ENCODE data around the gene DLGAP3. TPM values are rescaled to one million over a fixed set of nuclear protein-coding genes. Genes with fewer than 3 reads are reported as not detected.
"Not testable (repeated sequence)": the region's sequence is repeated elsewhere in the genome, so short reads cannot be mapped to it uniquely, and the experiment has no call there.

The DLGAP3 gene
- total RNA-seq, 1 experiment from 2014 or later: 7.3 TPM

- H3K27ac ChIP-seq (ENCODE audit: insufficient read length, low read depth, low read length): no peak overlapping the region
- H3K4me1 ChIP-seq (ENCODE audit: insufficient read depth, low read length): no peaks in the 10 kb centered on the region
- H4K5ac ChIP-seq (ENCODE audit: insufficient read length, low read depth, low read length): no peak overlapping the region
- H3K4me1 Mint-ChIP-seq: peaks cover 5% of the 10 kb centered on the region in 2 experiments
- no CpG with 5 or more reads among the region's 6 CpGs for WGBS (ENCODE audit: extremely low coverage, insufficient read length, low lambda C conversion rate)
- H4K20me1 ChIP-seq (ENCODE audit: control insufficient read depth, insufficient read depth, insufficient read length): no peaks in the 10 kb centered on the region
- H3K18ac ChIP-seq (ENCODE audit: insufficient read length, low read depth, low read length): no peak overlapping the region
- H3K27ac Mint-ChIP-seq: no peak overlapping the region
- no peak overlapping the region for H2AFZ ChIP-seq (ENCODE audit: low read length)
- no peak overlapping the region for H2AK5ac ChIP-seq (ENCODE audit: insufficient read length, low read length)
- no peak overlapping the region for H3K56ac ChIP-seq (ENCODE audit: insufficient read length, low read depth, low read length)
- no peak overlapping the region for H3T11ph ChIP-seq (ENCODE audit: low read length)
- peaks cover 7 to 12% of the 10 kb centered on the region in 2 experiments for H3K9me3 Mint-ChIP-seq
- no peak for TF ChIP-seq CTCF (conservative IDR thresholded peaks at IDR 0.05)
- no peaks in the 10 kb centered on the region for H3K9me3 ChIP-seq (ENCODE audit: control insufficient read depth, low read depth, low read length)
- H3K4me3 Mint-ChIP-seq: no peak overlapping the region
- H2BK5ac ChIP-seq (ENCODE audit: insufficient read length, low read length): no peak overlapping the region
- peaks cover 3 to 6% (median 4%) of the 10 kb centered on the region in 3 experiments; a peak in 6 of 7 replicates for H3K36me3 Mint-ChIP-seq (ENCODE audit: insufficient read depth in 1 of 3, low read depth in 3 of 3)
- no peak overlapping the region for H4K91ac ChIP-seq (ENCODE audit: insufficient read length, low read depth, low read length)
- H3K79me2 ChIP-seq (ENCODE audit: insufficient read depth, low read length): no peaks in the 10 kb centered on the region
- DNase-seq: no peak
- no peak overlapping the region for H3K23ac ChIP-seq (ENCODE audit: insufficient read length, low read depth, low read length)
- H3K4ac ChIP-seq (ENCODE audit: low read depth, low read length): no peak overlapping the region
- H2BK120ac ChIP-seq (ENCODE audit: low read depth, low read length, poor library complexity, severe bottlenecking): no peak overlapping the region
- no peak overlapping the region for H2BK12ac ChIP-seq (ENCODE audit: insufficient read length, low read depth, low read length)
- no peak overlapping the region for H2BK15ac ChIP-seq (ENCODE audit: low read depth, low read length)
- peaks cover 6% of the 10 kb centered on the region; the same call in 1 of the 2 replicates for H3K27me3 Mint-ChIP-seq (ENCODE audit: low read depth)
- H3K27me3 ChIP-seq (ENCODE audit: insufficient read depth, low read length): no peaks in the 10 kb centered on the region
- no peak overlapping the region for H3K9ac ChIP-seq (ENCODE audit: extremely low read depth, insufficient read length, low read length)
- H3K14ac ChIP-seq (ENCODE audit: insufficient read depth, low read length): no peak overlapping the region
- no peak overlapping the region for H2BK20ac ChIP-seq (ENCODE audit: low read depth, low read length, poor library complexity, severe bottlenecking)
- no peaks in the 10 kb centered on the region for H3K79me1 ChIP-seq (ENCODE audit: insufficient read depth, low read depth, low read length, poor library complexity, severe bottlenecking)
- no peak overlapping the region for H3K4me2 ChIP-seq (ENCODE audit: insufficient read depth, insufficient read length, low read length)
- no peak overlapping the region for H4K8ac ChIP-seq (replicated peaks; ENCODE audit: insufficient read length, low read depth, low read length)
- H3K23me2 ChIP-seq (ENCODE audit: insufficient read length, low read depth, low read length, poor library complexity, severe bottlenecking): no peaks in the 10 kb centered on the region
Observed at GRCh38 chr1:34946211-34946610, 16.8 kb upstream of the DLGAP3 start.

- H2BK15ac ChIP-seq (ENCODE audit: low read depth, low read length); H4K8ac ChIP-seq (replicated peaks; ENCODE audit: insufficient read length, low read depth, low read length); H3T11ph ChIP-seq (ENCODE audit: low read length); H3K4ac ChIP-seq (ENCODE audit: low read depth, low read length); H2AK5ac ChIP-seq (ENCODE audit: insufficient read length, low read length); H4K20me1 ChIP-seq (ENCODE audit: control insufficient read depth, insufficient read depth, insufficient read length); H3K9ac ChIP-seq (ENCODE audit: extremely low read depth, insufficient read length, low read length); H3K79me2 ChIP-seq (ENCODE audit: insufficient read depth, low read length); H4K5ac ChIP-seq (ENCODE audit: insufficient read length, low read depth, low read length); H3K27me3 ChIP-seq (ENCODE audit: insufficient read depth, low read length); H3K9me3 Mint-ChIP-seq; H3K4me3 Mint-ChIP-seq; H2BK120ac ChIP-seq (ENCODE audit: low read depth, low read length, poor library complexity, severe bottlenecking); H2BK5ac ChIP-seq (ENCODE audit: insufficient read length, low read length); DNase-seq; H3K27ac ChIP-seq (ENCODE audit: insufficient read length, low read depth, low read length); H3K79me1 ChIP-seq (ENCODE audit: insufficient read depth, low read depth, low read length, poor library complexity, severe bottlenecking); H3K4me1 Mint-ChIP-seq; H2AFZ ChIP-seq (ENCODE audit: low read length); H3K36me3 Mint-ChIP-seq (ENCODE audit: insufficient read depth in 1 of 3, low read depth in 3 of 3); H2BK20ac ChIP-seq (ENCODE audit: low read depth, low read length, poor library complexity, severe bottlenecking); H3K27ac Mint-ChIP-seq; H4K91ac ChIP-seq (ENCODE audit: insufficient read length, low read depth, low read length); H3K9me3 ChIP-seq (ENCODE audit: control insufficient read depth, low read depth, low read length); H3K14ac ChIP-seq (ENCODE audit: insufficient read depth, low read length); H3K23me2 ChIP-seq (ENCODE audit: insufficient read length, low read depth, low read length, poor library complexity, severe bottlenecking); H3K23ac ChIP-seq (ENCODE audit: insufficient read length, low read depth, low read length); H3K56ac ChIP-seq (ENCODE audit: insufficient read length, low read depth, low read length); H3K4me1 ChIP-seq (ENCODE audit: insufficient read depth, low read length); H3K4me2 ChIP-seq (ENCODE audit: insufficient read depth, insufficient read length, low read length); H2BK12ac ChIP-seq (ENCODE audit: insufficient read length, low read depth, low read length); H3K18ac ChIP-seq (ENCODE audit: insufficient read length, low read depth, low read length): not testable (repeated sequence)
- no CpG with 5 or more reads among the region's 2 CpGs for WGBS (ENCODE audit: extremely low coverage, insufficient read length, low lambda C conversion rate)
- peaks cover 11% of the 10 kb centered on the region for H3K27me3 Mint-ChIP-seq (ENCODE audit: low read depth)
Observed at GRCh38 chr1:34941798-34942197, 12.3 kb upstream of the DLGAP3 start.
